ENCODE results near the gene PGPEP1.

Gene PGPEP1

GRCh38 chr19:18328340-18329034 is 11.9 kb upstream of the PGPEP1 start:
- H3K27ac ChIP-seq = peak overlapping the region; percentile 50
- TF ChIP-seq CTCF (conservative IDR thresholded peaks at IDR 0.05) = peak; percentile 86

DNA sequence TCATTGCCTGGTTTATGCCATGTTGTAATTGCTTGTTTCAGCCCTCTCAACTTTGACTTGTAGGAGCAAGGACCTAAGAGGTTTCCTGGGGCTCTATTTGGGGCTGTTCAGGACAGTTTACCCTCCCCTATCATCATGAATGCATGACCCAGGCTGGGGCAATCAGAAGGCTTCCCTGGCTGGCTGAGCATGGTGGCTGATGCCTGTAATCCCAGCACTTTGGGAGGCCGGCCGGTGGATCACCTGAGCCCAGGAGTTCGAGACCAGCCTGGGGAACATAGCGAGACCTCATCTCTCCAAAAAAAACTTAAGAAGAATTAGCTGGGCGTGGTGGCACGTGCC is 11.4 kb upstream of the PGPEP1 start:
- peak overlapping the region; percentile 50 for H3K27ac ChIP-seq
- TF ChIP-seq CTCF (conservative IDR thresholded peaks at IDR 0.05) = no peak

GRCh38 chr19:18330868-18331267 is 9.5 kb upstream of the PGPEP1 start:
- H3K27ac ChIP-seq = no peak overlapping the region
- TF ChIP-seq CTCF (conservative IDR thresholded peaks at IDR 0.05) = no peak

DNA sequence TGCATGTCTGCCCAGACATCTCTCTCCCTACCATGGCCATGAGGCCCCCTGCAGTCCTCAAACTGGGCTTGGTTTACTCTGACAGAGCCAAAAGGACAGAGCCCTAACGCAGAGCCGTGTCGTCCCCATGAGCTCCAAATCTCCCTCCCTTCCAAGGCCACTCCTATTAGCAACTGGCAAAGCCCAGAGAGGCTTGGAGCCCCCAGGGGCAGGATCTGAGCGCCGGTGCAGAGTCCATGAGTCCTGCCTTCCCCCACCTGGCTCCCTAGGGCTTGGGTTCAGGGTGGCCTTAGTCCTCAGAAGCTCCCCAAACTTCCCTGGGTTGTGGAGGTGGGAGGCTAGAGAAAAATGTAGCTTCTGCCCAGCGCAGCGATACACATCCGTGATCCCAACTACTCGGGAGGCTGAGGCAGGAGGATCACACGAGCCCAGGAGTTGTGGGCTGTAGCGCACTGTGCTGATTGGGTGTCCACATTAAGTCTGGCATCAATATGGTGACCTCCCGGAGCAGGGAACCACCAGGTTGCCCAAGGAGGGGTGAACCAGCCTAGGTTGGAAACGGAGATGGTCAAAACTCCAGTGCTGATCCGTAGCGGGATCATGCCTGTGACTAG is 7.4 kb upstream of the PGPEP1 start:
- no peak for TF ChIP-seq CTCF (conservative IDR thresholded peaks at IDR 0.05)
- no peak overlapping the region for H3K27ac ChIP-seq

- H3K27ac ChIP-seq = no peak overlapping the region
- no peak for TF ChIP-seq CTCF (conservative IDR thresholded peaks at IDR 0.05)
These were observed 6.7 kb upstream of the PGPEP1 start for GRCh38 chr19:18333680-18334079.

GRCh38 chr19:18336121-18336520 is 4.3 kb upstream of the PGPEP1 start:
- no peak overlapping the region for H3K27ac ChIP-seq
- no peak for TF ChIP-seq CTCF (conservative IDR thresholded peaks at IDR 0.05)

DNA sequence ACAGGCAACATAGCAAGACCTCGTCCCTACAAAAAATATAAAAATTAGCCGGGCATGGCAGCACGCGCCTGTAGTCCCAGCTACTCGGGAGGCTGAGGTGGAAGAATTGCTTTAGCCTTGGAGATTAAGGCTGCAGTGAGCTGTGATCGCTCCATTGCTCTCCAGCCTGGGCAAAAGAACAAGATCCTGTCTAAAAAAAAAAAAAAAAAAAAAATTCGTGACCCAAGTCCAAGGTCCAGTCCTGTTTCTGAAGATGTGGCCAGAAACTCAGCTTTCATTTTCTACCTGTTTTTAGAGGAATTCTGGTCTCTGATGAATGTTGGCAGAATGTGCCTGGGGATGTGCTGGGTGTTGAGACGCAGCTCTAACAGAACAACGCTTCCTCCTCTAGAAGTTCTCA is 1.9 kb upstream of the PGPEP1 start:
- no peak overlapping the region for H3K27ac ChIP-seq
- TF ChIP-seq CTCF (conservative IDR thresholded peaks at IDR 0.05) = no peak

Data from VCaP (cell line).